ENCODE measurements around the gene CCDC89. TPM values are rescaled to one million over a fixed set of nuclear protein-coding genes. Genes with fewer than 3 reads are reported as not detected.

CCDC89 gene
- total and polyA plus RNA-seq, 2 experiments from 2014 or later = 0.31 TPM; not detected in 1

DNA sequence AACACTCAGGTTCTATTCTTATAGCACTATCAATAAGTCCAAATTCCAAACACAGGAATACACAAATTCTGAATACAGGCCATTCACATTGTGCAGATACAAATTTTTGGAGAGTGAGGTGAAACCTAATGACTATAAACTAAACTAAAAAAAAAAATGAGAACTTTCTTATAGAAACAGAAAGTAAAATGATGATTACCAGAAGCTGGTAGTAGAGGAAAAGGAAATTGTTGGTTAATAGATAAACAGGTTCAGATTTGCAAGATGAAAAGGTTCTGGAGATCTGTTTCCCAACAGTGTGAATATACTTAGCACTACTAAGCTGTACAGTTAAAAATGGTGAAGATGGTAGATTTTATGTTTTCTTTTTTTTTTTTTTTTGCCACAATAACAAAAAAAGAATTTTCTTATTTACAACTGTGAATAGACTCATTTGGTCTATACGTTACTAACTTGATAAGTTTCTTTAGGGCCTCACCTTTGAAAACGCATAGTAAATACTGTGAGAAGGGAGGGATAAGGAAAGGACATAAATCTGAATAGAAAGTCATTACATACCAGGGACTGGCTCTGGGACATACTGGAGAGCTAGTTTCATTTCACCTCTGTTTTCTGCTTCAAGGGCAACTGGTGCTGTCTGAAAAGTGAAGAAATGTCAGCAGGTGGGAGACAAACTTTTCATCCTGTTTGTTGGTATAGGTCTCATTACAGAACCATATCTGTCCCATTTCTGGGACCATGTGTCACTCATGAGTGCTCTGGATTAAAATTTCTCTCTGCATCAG lies 14.2 kb upstream of the CCDC89 start:
- Histone ChIP-seq H3K9me2 (ENCODE audit: insufficient read depth) (no peaks in the 10 kb centered on the region), H3F3A (replicated peaks; ENCODE audit: low read depth) (no peaks in the 10 kb centered on the region), H3K4me1 (ENCODE audit: insufficient read depth) (no peaks in the 10 kb centered on the region), H3K27ac (ENCODE audit: low read depth) (no peak overlapping the region), H2AFZ (no peak overlapping the region), H3K27me3 (ENCODE audit: insufficient read depth) (no peaks in the 10 kb centered on the region), H3K4me2 (no peak overlapping the region), H4K20me1 (replicated peaks; ENCODE audit: insufficient read depth) (no peaks in the 10 kb centered on the region), H3K4me3 (no peak overlapping the region), H3K36me3 (ENCODE audit: insufficient read depth) (no peaks in the 10 kb centered on the region), H3K79me2 (replicated peaks; ENCODE audit: insufficient read depth) (no peaks in the 10 kb centered on the region)
- H3K4me1 Mint-ChIP-seq = peaks cover 7% of the 10 kb centered on the region; the same call in 2 of the 3 replicates
- no peaks in the 10 kb centered on the region for H3K36me3 Mint-ChIP-seq (ENCODE audit: low read depth)
- TF ChIP-seq ZNF114 (CRISPR knock-in tag; IDR thresholded peaks at IDR 0.05) = no peak
- TF ChIP-seq CREB1 (CRISPR knock-in tag; IDR thresholded peaks at IDR 0.05; ENCODE audit: low read depth) = no peak
- no peak for TF ChIP-seq JUNB (IDR thresholded peaks at IDR 0.05; ENCODE audit: unreplicated experiment)
- TF ChIP-seq, protein P1, sequence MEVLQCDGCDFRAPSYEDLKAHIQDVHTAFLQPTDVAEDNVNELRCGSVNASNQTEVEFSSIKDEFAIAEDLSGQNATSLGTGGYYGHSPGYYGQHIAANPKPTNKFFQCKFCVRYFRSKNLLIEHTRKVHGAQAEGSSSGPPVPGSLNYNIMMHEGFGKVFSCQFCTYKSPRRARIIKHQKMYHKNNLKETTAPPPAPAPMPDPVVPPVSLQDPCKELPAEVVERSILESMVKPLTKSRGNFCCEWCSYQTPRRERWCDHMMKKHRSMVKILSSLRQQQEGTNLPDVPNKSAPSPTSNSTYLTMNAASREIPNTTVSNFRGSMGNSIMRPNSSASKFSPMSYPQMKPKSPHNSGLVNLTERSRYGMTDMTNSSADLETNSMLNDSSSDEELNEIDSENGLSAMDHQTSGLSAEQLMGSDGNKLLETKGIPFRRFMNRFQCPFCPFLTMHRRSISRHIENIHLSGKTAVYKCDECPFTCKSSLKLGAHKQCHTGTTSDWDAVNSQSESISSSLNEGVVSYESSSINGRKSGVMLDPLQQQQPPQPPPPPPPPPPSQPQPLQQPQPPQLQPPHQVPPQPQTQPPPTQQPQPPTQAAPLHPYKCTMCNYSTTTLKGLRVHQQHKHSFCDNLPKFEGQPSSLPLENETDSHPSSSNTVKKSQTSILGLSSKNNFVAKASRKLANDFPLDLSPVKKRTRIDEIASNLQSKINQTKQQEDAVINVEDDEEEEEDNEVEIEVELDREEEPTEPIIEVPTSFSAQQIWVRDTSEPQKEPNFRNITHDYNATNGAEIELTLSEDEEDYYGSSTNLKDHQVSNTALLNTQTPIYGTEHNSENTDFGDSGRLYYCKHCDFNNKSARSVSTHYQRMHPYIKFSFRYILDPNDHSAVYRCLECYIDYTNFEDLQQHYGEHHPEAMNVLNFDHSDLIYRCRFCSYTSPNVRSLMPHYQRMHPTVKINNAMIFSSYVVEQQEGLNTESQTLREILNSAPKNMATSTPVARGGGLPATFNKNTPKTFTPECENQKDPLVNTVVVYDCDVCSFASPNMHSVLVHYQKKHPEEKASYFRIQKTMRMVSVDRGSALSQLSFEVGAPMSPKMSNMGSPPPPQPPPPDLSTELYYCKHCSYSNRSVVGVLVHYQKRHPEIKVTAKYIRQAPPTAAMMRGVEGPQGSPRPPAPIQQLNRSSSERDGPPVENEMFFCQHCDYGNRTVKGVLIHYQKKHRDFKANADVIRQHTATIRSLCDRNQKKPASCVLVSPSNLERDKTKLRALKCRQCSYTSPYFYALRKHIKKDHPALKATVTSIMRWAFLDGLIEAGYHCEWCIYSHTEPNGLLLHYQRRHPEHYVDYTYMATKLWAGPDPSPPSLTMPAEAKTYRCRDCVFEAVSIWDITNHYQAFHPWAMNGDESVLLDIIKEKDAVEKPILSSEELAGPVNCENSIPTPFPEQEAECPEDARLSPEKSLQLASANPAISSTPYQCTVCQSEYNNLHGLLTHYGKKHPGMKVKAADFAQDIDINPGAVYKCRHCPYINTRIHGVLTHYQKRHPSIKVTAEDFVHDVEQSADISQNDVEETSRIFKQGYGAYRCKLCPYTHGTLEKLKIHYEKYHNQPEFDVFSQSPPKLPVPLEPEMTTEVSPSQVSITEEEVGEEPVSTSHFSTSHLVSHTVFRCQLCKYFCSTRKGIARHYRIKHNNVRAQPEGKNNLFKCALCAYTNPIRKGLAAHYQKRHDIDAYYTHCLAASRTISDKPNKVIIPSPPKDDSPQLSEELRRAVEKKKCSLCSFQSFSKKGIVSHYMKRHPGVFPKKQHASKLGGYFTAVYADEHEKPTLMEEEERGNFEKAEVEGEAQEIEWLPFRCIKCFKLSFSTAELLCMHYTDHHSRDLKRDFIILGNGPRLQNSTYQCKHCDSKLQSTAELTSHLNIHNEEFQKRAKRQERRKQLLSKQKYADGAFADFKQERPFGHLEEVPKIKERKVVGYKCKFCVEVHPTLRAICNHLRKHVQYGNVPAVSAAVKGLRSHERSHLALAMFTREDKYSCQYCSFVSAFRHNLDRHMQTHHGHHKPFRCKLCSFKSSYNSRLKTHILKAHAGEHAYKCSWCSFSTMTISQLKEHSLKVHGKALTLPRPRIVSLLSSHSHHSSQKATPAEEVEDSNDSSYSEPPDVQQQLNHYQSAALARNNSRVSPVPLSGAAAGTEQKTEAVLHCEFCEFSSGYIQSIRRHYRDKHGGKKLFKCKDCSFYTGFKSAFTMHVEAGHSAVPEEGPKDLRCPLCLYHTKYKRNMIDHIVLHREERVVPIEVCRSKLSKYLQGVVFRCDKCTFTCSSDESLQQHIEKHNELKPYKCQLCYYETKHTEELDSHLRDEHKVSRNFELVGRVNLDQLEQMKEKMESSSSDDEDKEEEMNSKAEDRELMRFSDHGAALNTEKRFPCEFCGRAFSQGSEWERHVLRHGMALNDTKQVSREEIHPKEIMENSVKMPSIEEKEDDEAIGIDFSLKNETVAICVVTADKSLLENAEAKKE (CRISPR knock-in tag; IDR thresholded peaks at IDR 0.05) = no peak
- no peak for TF ChIP-seq ZNF331 (CRISPR knock-in tag; IDR thresholded peaks at IDR 0.05; ENCODE audit: low read depth)
- TF ChIP-seq EZH2 (IDR thresholded peaks at IDR 0.05; ENCODE audit: low read depth, unreplicated experiment) = no peak
- no peak for TF ChIP-seq POLR2AphosphoS5 (IDR thresholded peaks at IDR 0.05; ENCODE audit: low read depth)
- DNase-seq (ENCODE audit: low spot score) (no peak), ATAC-seq (no peak)
- H3K27me3 Mint-ChIP-seq (ENCODE audit: insufficient read depth, low read depth, poor library complexity) = no peaks in the 10 kb centered on the region
- no peaks in the 10 kb centered on the region for H3K9me3 Mint-ChIP-seq
- H3K4me3 Mint-ChIP-seq = no peak overlapping the region
- no peak overlapping the region for H3K27ac Mint-ChIP-seq

All from GM23338 (cell line).